H1 (cell line): ENCODE results near the gene CELSR1.

Experiments
- BRCA1 ChIP-seq: IDR thresholded peaks from 2 replicates; pipeline ENCODE4 v1.6.1; 2012; ENCODE audit warnings: low read depth, low read length, improper control_type of control experiment
- EZH2 ChIP-seq: fragments of 200-600 bp; sonication (generic); IDR thresholded peaks from 2 replicates; pipeline ENCODE4 v1.7.1; 2012; ENCODE audit warnings: low read depth, mild to moderate bottlenecking, moderate library complexity, low read length, inconsistent platforms; ENCODE audit not compliant: severe bottlenecking
- POLR2AphosphoS5 ChIP-seq: IDR thresholded peaks from 2 replicates; pipeline ENCODE4 v1.6.1; 2011; ENCODE audit warnings: low read depth, low read length
- RAD21 ChIP-seq, 2 experiments: IDR thresholded peaks in 1 of 2; conservative IDR thresholded peaks in 1 of 2; 2 replicates each; pipeline ENCODE4 v1.6.1; 2011; ENCODE audit warnings: low read depth in 2 of 2, low read length in 2 of 2, improper control_type of control experiment in 1 of 2, inconsistent platforms in 1 of 2, mild to moderate bottlenecking in 1 of 2, moderate library complexity in 1 of 2
- RNF2 ChIP-seq: fragments of 200-900, 300-1000 bp; sonication (generic); IDR thresholded peaks from 2 replicates; pipeline ENCODE4 v1.7.1; 2016; ENCODE audit warnings: borderline replicate concordance, low read depth, mild to moderate bottlenecking, antibody characterized with exemption, low read length; ENCODE audit not compliant: poor library complexity, severe bottlenecking; ENCODE audit errors: missing control alignments
- SP4 ChIP-seq: IDR thresholded peaks from 2 replicates; pipeline ENCODE4 v1.6.1; 2012; ENCODE audit warnings: low read length, inconsistent platforms
- ZNF274 ChIP-seq: IDR thresholded peaks from 2 replicates; pipeline ENCODE4 v1.7.0; 2012; ENCODE audit warnings: low read length, borderline replicate concordance; ENCODE audit errors: extremely low read depth
- TF ChIP-seq, protein P1 (sequence below), 3 experiments: IDR thresholded peaks; 1 replicate in 2 of 3; 2 replicates in 1 of 3; pipeline versions ENCODE4 v1.5.1 to v1.6.1; 2011; ENCODE audit warnings: low read length in 3 of 3, mild to moderate bottlenecking in 3 of 3, inconsistent platforms in 2 of 3, low read depth in 1 of 3, moderate library complexity in 1 of 3; ENCODE audit not compliant: insufficient read depth in 1 of 3; ENCODE audit errors: control extremely low read depth in 1 of 3
- TF ChIP-seq, protein P2 (sequence below): IDR thresholded peaks from 2 replicates; pipeline ENCODE4 v1.6.1; 2011; ENCODE audit warnings: low read length, improper control_type of control experiment
- TF ChIP-seq, protein P3 (sequence below): IDR thresholded peaks from 2 replicates; pipeline ENCODE4 v1.6.1; 2011; ENCODE audit warnings: low read depth, mild to moderate bottlenecking, low read length; ENCODE audit not compliant: insufficient read depth
- TF ChIP-seq, protein P4 (sequence below): IDR thresholded peaks from 2 replicates; pipeline ENCODE4 v1.6.1; 2012; ENCODE audit warnings: inconsistent platforms

DNA sequence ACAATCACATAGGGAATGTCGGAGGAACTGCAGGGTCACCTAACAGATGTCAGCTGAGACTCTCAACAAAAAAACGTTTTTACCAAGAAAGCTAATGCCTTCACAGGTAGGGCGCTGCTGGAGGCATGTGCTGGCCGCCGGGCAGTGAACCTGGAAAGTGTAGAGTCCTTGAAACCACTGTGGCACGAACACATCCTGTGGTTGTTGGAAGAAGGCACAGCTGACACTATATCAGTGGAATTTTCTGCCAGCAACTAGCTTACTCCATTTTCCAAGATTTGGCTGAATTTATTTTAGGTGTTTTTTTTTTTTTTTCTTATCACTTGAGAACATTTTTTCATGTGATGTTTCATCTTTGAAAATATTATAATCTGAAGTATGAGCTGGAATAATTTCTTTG lies 187.7 kb downstream of the CELSR1 start:
- TF ChIP-seq, protein P1, sequence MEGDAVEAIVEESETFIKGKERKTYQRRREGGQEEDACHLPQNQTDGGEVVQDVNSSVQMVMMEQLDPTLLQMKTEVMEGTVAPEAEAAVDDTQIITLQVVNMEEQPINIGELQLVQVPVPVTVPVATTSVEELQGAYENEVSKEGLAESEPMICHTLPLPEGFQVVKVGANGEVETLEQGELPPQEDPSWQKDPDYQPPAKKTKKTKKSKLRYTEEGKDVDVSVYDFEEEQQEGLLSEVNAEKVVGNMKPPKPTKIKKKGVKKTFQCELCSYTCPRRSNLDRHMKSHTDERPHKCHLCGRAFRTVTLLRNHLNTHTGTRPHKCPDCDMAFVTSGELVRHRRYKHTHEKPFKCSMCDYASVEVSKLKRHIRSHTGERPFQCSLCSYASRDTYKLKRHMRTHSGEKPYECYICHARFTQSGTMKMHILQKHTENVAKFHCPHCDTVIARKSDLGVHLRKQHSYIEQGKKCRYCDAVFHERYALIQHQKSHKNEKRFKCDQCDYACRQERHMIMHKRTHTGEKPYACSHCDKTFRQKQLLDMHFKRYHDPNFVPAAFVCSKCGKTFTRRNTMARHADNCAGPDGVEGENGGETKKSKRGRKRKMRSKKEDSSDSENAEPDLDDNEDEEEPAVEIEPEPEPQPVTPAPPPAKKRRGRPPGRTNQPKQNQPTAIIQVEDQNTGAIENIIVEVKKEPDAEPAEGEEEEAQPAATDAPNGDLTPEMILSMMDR (IDR thresholded peaks at IDR 0.05; ENCODE audit: control extremely low read depth in 1 of 3, insufficient read depth in 1 of 3, low read depth in 1 of 3, low read length in 3 of 3) = no peak
- TF ChIP-seq, protein P2, sequence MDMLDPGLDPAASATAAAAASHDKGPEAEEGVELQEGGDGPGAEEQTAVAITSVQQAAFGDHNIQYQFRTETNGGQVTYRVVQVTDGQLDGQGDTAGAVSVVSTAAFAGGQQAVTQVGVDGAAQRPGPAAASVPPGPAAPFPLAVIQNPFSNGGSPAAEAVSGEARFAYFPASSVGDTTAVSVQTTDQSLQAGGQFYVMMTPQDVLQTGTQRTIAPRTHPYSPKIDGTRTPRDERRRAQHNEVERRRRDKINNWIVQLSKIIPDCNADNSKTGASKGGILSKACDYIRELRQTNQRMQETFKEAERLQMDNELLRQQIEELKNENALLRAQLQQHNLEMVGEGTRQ = no peak
- TF ChIP-seq RNF2 = no peak
- no peak for TF ChIP-seq RAD21 (IDR thresholded peaks at IDR 0.05 in 1 of 2, conservative IDR thresholded peaks at IDR 0.05 in 1 of 2; ENCODE audit: low read depth in 2 of 2, low read length in 2 of 2)
- TF ChIP-seq, protein P3, sequence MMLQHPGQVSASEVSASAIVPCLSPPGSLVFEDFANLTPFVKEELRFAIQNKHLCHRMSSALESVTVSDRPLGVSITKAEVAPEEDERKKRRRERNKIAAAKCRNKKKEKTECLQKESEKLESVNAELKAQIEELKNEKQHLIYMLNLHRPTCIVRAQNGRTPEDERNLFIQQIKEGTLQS = no peak
- TF ChIP-seq POLR2AphosphoS5 = no peak
- no peak for TF ChIP-seq ZNF274
- TF ChIP-seq EZH2 = no peak
- TF ChIP-seq, protein P4, sequence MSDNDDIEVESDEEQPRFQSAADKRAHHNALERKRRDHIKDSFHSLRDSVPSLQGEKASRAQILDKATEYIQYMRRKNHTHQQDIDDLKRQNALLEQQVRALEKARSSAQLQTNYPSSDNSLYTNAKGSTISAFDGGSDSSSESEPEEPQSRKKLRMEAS = no peak
- TF ChIP-seq SP4 = no peak
- no peak for TF ChIP-seq BRCA1
